HCEC 1CT (cell line): ENCODE measurements around the gene SKAP2.

Experiments used
- DNase-seq: peaks from one replicate; pipeline ENCODE4 v3.0.0-alpha.2; 2017

The SKAP2 gene

GRCh38 chr7:26864309-26865093 lies at the start of gene SKAP2:
TSS of gene SKAP2 (minus strand) at chr7:26864590. CDS start at chr7:26864429, 161 bp downstream.
- DNase-seq, result peak; percentile 99

GRCh38 chr7:26912933-26913536 lies 48.6 kb upstream of the SKAP2 start:
- DNase-seq, result no peak

GRCh38 chr7:26912338-26912737 lies 47.9 kb upstream of the SKAP2 start:
- DNase-seq, result no peak

GRCh38 chr7:26910221-26910620 lies 45.8 kb upstream of the SKAP2 start:
- peak; percentile 92 for DNase-seq

GRCh38 chr7:26900251-26900650 lies 35.9 kb upstream of the SKAP2 start:
- no peak for DNase-seq

GRCh38 chr7:26899519-26899918 lies 35.1 kb upstream of the SKAP2 start:
- DNase-seq, result no peak

GRCh38 chr7:26898891-26899290 lies 34.5 kb upstream of the SKAP2 start:
- DNase-seq, result no peak

GRCh38 chr7:26897928-26898327 lies 33.5 kb upstream of the SKAP2 start:
- DNase-seq, result no peak

GRCh38 chr7:26891400-26892350 lies 27.3 kb upstream of the SKAP2 start:
- peak; percentile 80 for DNase-seq

- DNase-seq, result no peak
These were observed 16.5 kb upstream of the SKAP2 start for GRCh38 chr7:26880852-26881251.

GRCh38 chr7:26879671-26880070 lies 15.3 kb upstream of the SKAP2 start:
- DNase-seq, result no peak

- DNase-seq, result no peak
These were observed 4.6 kb upstream of the SKAP2 start for GRCh38 chr7:26868841-26869495.

GRCh38 chr7:26865094-26865388 lies 651 bp upstream of the SKAP2 start:
- DNase-seq, result no peak

GRCh38 chr7:26863518-26864308 lies 677 bp downstream of the SKAP2 start:
- DNase-seq, result peak; percentile 55

GRCh38 chr7:26862834-26863233 lies 1.6 kb downstream of the SKAP2 start:
- no peak for DNase-seq

- DNase-seq, result no peak
These were observed 3.3 kb downstream of the SKAP2 start for GRCh38 chr7:26861050-26861449.

GRCh38 chr7:26860361-26860760 lies 4.0 kb downstream of the SKAP2 start:
- DNase-seq, result peak; percentile 43

GRCh38 chr7:26859720-26860119 lies 4.7 kb downstream of the SKAP2 start:
- no peak for DNase-seq

- DNase-seq, result no peak
These were observed 5.7 kb downstream of the SKAP2 start for GRCh38 chr7:26858735-26859134.

- no peak for DNase-seq
These were observed 6.1 kb downstream of the SKAP2 start for GRCh38 chr7:26858241-26858715.

GRCh38 chr7:26857506-26858240 lies 6.7 kb downstream of the SKAP2 start:
- no peak for DNase-seq

- DNase-seq, result no peak
These were observed 7.3 kb downstream of the SKAP2 start for GRCh38 chr7:26857170-26857505.
